OCI-LY1 (cell line): Measurements from ENCODE around the gene TRIM10.

ENCODE experiments used
- H2AFZ ChIP-seq: fragments of 200-600 bp; sonication (generic), shearing (Covaris generic); 2 replicates; pipeline ENCODE4 v1.6.0; 2014; ENCODE audit warnings: antibody characterized with exemption, mild to moderate bottlenecking, low read length
- H3F3A ChIP-seq: fragments of 200-600 bp; sonication (generic), shearing (Covaris generic); 2 replicates; pipeline ENCODE4 v1.6.0; 2014; ENCODE audit warnings: mild to moderate bottlenecking, antibody characterized with exemption, low read length, moderate library complexity; ENCODE audit not compliant: insufficient read depth
- H3K27ac ChIP-seq: fragments of 200-600 bp; sonication (generic); 2 replicates; pipeline ENCODE4 v1.5.1; 2014; ENCODE audit warnings: low read length, mixed run types, mild to moderate bottlenecking, low read depth; ENCODE audit not compliant: poor library complexity, severe bottlenecking
- H3K27me3 ChIP-seq: fragments of 200-600 bp; sonication (generic); 2 replicates; pipeline ENCODE4 v1.6.0; 2014; ENCODE audit warnings: antibody characterized with exemption, mild to moderate bottlenecking, low read length, moderate library complexity; ENCODE audit not compliant: insufficient read depth
- H3K36me3 ChIP-seq: fragments of 200-600 bp; sonication (generic); 2 replicates; pipeline ENCODE4 v1.6.1; 2014; ENCODE audit warnings: mild to moderate bottlenecking, antibody characterized with exemption, low read length, moderate library complexity, mixed read lengths; ENCODE audit not compliant: insufficient read depth
- H3K4me1 ChIP-seq: fragments of 200-600 bp; sonication (generic); 2 replicates; pipeline ENCODE4 v1.5.1; 2014; ENCODE audit warnings: mild to moderate bottlenecking, low read length, moderate library complexity; ENCODE audit not compliant: insufficient read depth, severe bottlenecking
- H3K4me2 ChIP-seq: fragments of 200-600 bp; sonication (generic), shearing (Covaris generic); 2 replicates; pipeline ENCODE4 v1.6.1; 2014; ENCODE audit warnings: low read length
- H3K4me3 ChIP-seq: fragments of 200-600 bp; sonication (generic); 2 replicates; pipeline ENCODE4 v1.5.1; 2014; ENCODE audit warnings: low read length, low read depth, mild to moderate bottlenecking, mixed read lengths; ENCODE audit not compliant: poor library complexity, severe bottlenecking
- H3K79me2 ChIP-seq: fragments of 200-600 bp; shearing (Covaris generic); 2 replicates; pipeline ENCODE4 v1.6.1; 2016; ENCODE audit warnings: mixed run types, low read length, mixed read lengths; ENCODE audit not compliant: insufficient read depth
- H3K9ac ChIP-seq: fragments of 200-600 bp; sonication (generic), shearing (Covaris generic); 2 replicates; pipeline ENCODE4 v1.6.1; 2014; ENCODE audit warnings: mild to moderate bottlenecking, low read length, mixed read lengths
- H3K9me2 ChIP-seq: fragments of 200-600 bp; sonication (generic), shearing (Covaris generic); 2 replicates; pipeline ENCODE4 v1.6.1; 2014; ENCODE audit warnings: low read depth, mild to moderate bottlenecking, low read length, mixed read lengths
- H3K9me3 ChIP-seq: fragments of 200-600 bp; shearing (Covaris generic); 2 replicates; pipeline ENCODE4 v1.6.1; 2014; ENCODE audit warnings: low read length, mixed read lengths
- H4K20me1 ChIP-seq: fragments of 200-600 bp; sonication (generic), shearing (Covaris generic); 2 replicates; pipeline ENCODE4 v1.6.0; 2016; ENCODE audit warnings: mild to moderate bottlenecking, low read length; ENCODE audit not compliant: insufficient read depth
- EZH2 ChIP-seq: fragments of 200-600 bp; sonication (generic), shearing (Covaris generic); IDR thresholded peaks from 2 replicates; pipeline ENCODE4 v1.8.0; 2017; ENCODE audit warnings: borderline replicate concordance, mixed run types, mild to moderate bottlenecking, antibody characterized with exemption, low read length, moderate library complexity, mixed read lengths
- TF ChIP-seq, protein P1 (sequence below): fragments of 200-600 bp; sonication (generic), shearing (Covaris generic); IDR thresholded peaks from 2 replicates; pipeline ENCODE4 v1.5.1; 2017; ENCODE audit warnings: mild to moderate bottlenecking, antibody characterized with exemption, low read length, moderate library complexity, mixed read lengths

The TRIM10 gene

DNA sequence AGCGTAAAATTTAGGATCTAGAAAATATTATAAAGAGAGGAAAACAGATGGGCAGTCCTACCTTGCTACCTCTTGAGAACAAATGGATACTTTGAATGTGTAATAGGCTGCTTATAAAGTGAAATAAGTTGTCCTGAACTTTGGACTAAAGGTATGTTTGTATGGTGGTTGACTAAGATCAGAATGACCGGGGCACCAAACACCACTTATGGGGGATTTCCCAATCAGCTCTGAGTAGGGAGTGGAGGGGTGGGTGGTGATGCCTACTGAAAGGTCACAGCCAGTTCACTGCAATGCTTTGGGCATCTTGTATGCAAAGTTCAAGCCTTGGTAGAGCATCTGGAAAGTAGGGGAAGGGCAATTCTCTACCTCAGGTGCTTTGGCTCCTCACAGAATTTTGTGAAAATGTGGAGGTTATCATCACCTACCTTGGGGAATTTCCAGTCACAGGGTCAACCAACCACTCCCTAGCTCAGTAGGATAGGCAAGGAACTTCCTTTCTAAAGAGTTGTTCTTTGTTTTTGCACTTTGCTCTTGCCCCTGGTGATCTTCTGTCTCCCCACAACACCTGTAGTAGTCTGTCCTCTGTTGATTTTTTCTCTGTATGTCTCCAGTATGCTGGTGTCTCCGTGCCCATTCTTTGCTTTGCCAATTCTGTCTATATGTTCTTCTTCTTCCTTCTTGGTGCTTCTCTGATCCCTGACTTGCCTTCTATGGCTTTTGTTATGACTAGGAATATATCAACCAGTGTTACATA, 47.8 kb downstream of the TRIM10 start, which contains the start of gene TRIM31:
Gene TRIM31, minus strand, starts transcription at position 88 of the 757 bp plus-strand sequence. CDS start 285 bp downstream, outside the sequence.
- H4K20me1 ChIP-seq, result no peaks in the 10 kb centered on the region
- H3F3A ChIP-seq, result no peaks in the 10 kb centered on the region
- no peaks in the 10 kb centered on the region for H3K4me1 ChIP-seq
- TF ChIP-seq, protein P1, sequence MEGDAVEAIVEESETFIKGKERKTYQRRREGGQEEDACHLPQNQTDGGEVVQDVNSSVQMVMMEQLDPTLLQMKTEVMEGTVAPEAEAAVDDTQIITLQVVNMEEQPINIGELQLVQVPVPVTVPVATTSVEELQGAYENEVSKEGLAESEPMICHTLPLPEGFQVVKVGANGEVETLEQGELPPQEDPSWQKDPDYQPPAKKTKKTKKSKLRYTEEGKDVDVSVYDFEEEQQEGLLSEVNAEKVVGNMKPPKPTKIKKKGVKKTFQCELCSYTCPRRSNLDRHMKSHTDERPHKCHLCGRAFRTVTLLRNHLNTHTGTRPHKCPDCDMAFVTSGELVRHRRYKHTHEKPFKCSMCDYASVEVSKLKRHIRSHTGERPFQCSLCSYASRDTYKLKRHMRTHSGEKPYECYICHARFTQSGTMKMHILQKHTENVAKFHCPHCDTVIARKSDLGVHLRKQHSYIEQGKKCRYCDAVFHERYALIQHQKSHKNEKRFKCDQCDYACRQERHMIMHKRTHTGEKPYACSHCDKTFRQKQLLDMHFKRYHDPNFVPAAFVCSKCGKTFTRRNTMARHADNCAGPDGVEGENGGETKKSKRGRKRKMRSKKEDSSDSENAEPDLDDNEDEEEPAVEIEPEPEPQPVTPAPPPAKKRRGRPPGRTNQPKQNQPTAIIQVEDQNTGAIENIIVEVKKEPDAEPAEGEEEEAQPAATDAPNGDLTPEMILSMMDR, result no peak
- no peak for TF ChIP-seq EZH2
- no peak within 1 kb of the TSS for H3K9ac ChIP-seq
- no peak within 1 kb of the TSS for H2AFZ ChIP-seq
- no peak within 1 kb of the TSS for H3K4me3 ChIP-seq
- H3K27ac ChIP-seq, result no peak within 1 kb of the TSS
- H3K9me2 ChIP-seq, result no peaks in the 10 kb centered on the region
- H3K9me3 ChIP-seq, result no peaks in the 10 kb centered on the region
- no peaks in the 10 kb centered on the region for H3K36me3 ChIP-seq
- no peak within 1 kb of the TSS for H3K4me2 ChIP-seq
- H3K79me2 ChIP-seq, result no peaks in the 10 kb centered on the region
- H3K27me3 ChIP-seq, result no peaks in the 10 kb centered on the region

DNA sequence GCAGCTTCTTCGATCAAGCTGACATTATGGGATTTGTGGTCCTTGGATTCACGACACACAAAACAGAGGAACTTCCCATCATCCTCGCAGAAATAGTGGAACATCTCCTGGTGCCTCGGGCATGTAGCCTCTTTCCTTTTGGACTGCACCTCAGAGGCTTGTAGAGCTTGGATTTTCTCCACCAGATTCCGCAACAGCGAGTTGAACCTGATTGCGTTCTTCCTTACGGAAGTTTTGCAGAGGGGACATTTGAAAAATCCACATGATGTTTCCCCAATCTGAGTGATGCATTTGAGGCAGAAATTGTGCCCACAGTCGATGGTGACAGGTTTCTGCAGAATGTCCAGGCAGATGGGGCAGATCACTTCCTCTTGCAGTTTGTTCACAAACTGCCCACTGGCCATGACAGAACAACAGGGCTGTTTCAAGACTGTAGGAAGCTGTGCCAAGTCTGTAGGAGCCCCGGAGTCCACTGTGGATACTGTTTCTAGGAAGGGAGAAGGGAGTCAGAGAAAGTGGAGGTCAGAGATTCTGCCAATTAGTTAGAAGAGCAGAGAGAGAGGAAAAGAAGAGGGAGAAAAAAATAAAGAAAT, 48.5 kb downstream of the TRIM10 start:
- no peak overlapping the region for H3K4me2 ChIP-seq
- H3K79me2 ChIP-seq, result no peaks in the 10 kb centered on the region
- no peak for TF ChIP-seq EZH2
- TF ChIP-seq, protein P1, result no peak
- H4K20me1 ChIP-seq, result no peaks in the 10 kb centered on the region
- H3F3A ChIP-seq, result no peaks in the 10 kb centered on the region
- no peaks in the 10 kb centered on the region for H3K9me2 ChIP-seq
- H3K9ac ChIP-seq, result no peak overlapping the region
- H2AFZ ChIP-seq, result no peak overlapping the region
- no peak overlapping the region for H3K4me3 ChIP-seq
- H3K27me3 ChIP-seq, result no peaks in the 10 kb centered on the region
- H3K4me1 ChIP-seq, result no peaks in the 10 kb centered on the region
- H3K9me3 ChIP-seq, result no peaks in the 10 kb centered on the region
- H3K36me3 ChIP-seq, result no peaks in the 10 kb centered on the region
- H3K27ac ChIP-seq, result no peak overlapping the region

DNA sequence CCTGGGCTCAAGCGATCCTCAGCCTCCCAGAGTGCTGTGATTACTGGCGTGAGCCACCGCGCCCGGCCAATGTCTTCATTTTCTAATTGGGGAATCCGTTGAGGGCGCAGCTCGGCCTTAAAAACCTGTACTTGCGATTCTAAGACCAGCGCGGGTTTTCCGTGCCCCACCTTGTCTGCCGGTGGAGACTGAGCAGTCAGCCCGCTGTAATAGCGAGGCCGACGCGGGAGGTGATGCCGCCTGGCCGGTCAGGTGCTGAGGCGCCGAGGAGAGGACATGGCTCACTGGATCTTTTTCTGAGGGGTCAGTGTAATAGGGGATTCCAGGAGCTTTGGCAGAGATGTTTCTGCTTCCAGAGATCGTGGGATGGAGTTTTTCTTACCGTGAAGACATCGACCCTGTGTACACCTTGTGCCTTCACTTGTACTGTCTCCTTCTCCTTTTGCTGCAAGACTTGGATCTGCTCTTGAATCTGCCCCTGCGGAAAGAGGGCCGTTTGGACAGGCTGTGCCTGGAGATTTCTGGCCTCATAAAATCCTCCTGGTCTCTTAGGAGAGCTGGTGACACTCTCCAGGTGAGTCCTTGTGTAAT, 49.6 kb downstream of the TRIM10 start:
- Histone ChIP-seq H3K4me3 (no peak overlapping the region), H2AFZ (no peak overlapping the region), H3F3A (no peaks in the 10 kb centered on the region), H3K4me1 (no peaks in the 10 kb centered on the region), H3K9me3 (no peaks in the 10 kb centered on the region), H3K27ac (no peak overlapping the region), H4K20me1 (no peaks in the 10 kb centered on the region), H3K9ac (no peak overlapping the region), H3K27me3 (no peaks in the 10 kb centered on the region), H3K9me2 (no peaks in the 10 kb centered on the region), H3K4me2 (no peak overlapping the region), H3K79me2 (no peaks in the 10 kb centered on the region), H3K36me3 (no peaks in the 10 kb centered on the region)
- TF ChIP-seq EZH2, result no peak
- TF ChIP-seq, protein P1, result no peak
